H1 (cell line): Measurements from ENCODE around the gene HRNR. TPM values are rescaled to one million over a fixed set of nuclear protein-coding genes. Genes with fewer than 3 reads are reported as not detected.

Source experiments
- CTCF ChIA-PET: fragments of 300-600 bp; sonication (Branson Sonifier 250); formaldehyde crosslinking; loops from one replicate; lab custom pipeline; 2021; ENCODE audit not compliant: partially characterized antibody; lab: Charles Lee
- POLR2A ChIA-PET: fragments of 300-600 bp; sonication (Branson Sonifier 250); formaldehyde crosslinking; loops from one replicate; lab custom pipeline; 2021; ENCODE audit warnings: inconsistent platforms; ENCODE audit not compliant: partially characterized antibody; lab: Charles Lee
- DNase-seq, 2 experiments: peaks; one replicate each; pipeline versions ENCODE4 v3.0.0 to v3.0.0-alpha.2; 2010 to 2022; ENCODE audit warnings: low spot score in 2 of 2, low read depth in 1 of 2, mixed read lengths in 1 of 2
- FAIRE-seq: peaks from 2 replicates; lab custom pipeline; 2011; peaks lifted over from hg19 to GRCh38; lab: Jason Lieb, UNC
- H2AFZ ChIP-seq: 2 replicates; pipeline ENCODE4 v1.8.1; 2012; ENCODE audit warnings: low read length, inconsistent platforms
- H2AK5ac ChIP-seq: 2 replicates; pipeline ENCODE4 v1.6.1; 2013; ENCODE audit warnings: low read depth, low read length
- H2BK120ac ChIP-seq: replicated peaks from 2 replicates; pipeline ENCODE3; 2013; ENCODE audit warnings: low read depth, low read length, inconsistent platforms
- H2BK12ac ChIP-seq: 2 replicates; pipeline ENCODE4 v1.6.1; 2013; ENCODE audit warnings: low read depth, low read length
- H2BK15ac ChIP-seq: 2 replicates; pipeline ENCODE4 v1.6.1; 2013; ENCODE audit warnings: low read length
- H2BK20ac ChIP-seq: 2 replicates; pipeline ENCODE4 v1.6.1; 2013; ENCODE audit warnings: low read length
- H2BK5ac ChIP-seq: 2 replicates; pipeline ENCODE4 v1.6.1; 2013; ENCODE audit warnings: low read depth, low read length
- H3K14ac ChIP-seq: 2 replicates; pipeline ENCODE4 v1.6.1; 2013; ENCODE audit warnings: inconsistent platforms; ENCODE audit not compliant: insufficient read length
- H3K18ac ChIP-seq: 2 replicates; pipeline ENCODE4 v1.6.1; 2013; ENCODE audit warnings: low read length; ENCODE audit errors: extremely low read depth
- H3K23ac ChIP-seq: 2 replicates; pipeline ENCODE4 v1.6.1; 2013; ENCODE audit warnings: inconsistent platforms; ENCODE audit not compliant: insufficient read length
- H3K23me2 ChIP-seq: 2 replicates; pipeline ENCODE4 v1.6.1; 2013; ENCODE audit warnings: low read depth, low read length
- H3K27ac ChIP-seq: 2 replicates; pipeline ENCODE4 v1.6.1; 2011; ENCODE audit warnings: low read depth, low read length, inconsistent platforms
- H3K27me3 ChIP-seq, 4 experiments: replicated peaks in 1 of 4; 1 replicate in 1 of 4; 2 replicates in 3 of 4; pipeline versions ENCODE4 v1.6.1 to v1.8.1; 2011 to 2013; ENCODE audit warnings: low read length in 3 of 4, mild to moderate bottlenecking in 3 of 4, inconsistent platforms in 2 of 4, mixed read lengths in 2 of 4, moderate library complexity in 1 of 4; ENCODE audit not compliant: control insufficient read depth in 3 of 4, insufficient read depth in 3 of 4; ENCODE audit errors: extremely low read depth in 1 of 4
- H3K36me3 ChIP-seq, 4 experiments: 2 replicates each; pipeline versions ENCODE4 v1.6.1 to v1.8.1; 2011 to 2013; ENCODE audit warnings: mild to moderate bottlenecking in 4 of 4, low read length in 3 of 4, moderate library complexity in 2 of 4, control low read depth in 1 of 4, inconsistent platforms in 1 of 4; ENCODE audit not compliant: insufficient read depth in 4 of 4, control insufficient read depth in 2 of 4
- H3K4ac ChIP-seq: replicated peaks from 2 replicates; pipeline ENCODE3; 2013; ENCODE audit warnings: low read length, low read depth, mixed read lengths, inconsistent platforms; ENCODE audit not compliant: insufficient read length
- H3K4me1 ChIP-seq, 4 experiments: replicated peaks in 1 of 4; 1 replicate in 1 of 4; 2 replicates in 3 of 4; pipeline versions ENCODE4 v1.6.1 to v1.8.1; 2011 to 2013; ENCODE audit warnings: low read length in 3 of 4, inconsistent platforms in 2 of 4, mixed read lengths in 1 of 4; ENCODE audit not compliant: insufficient read depth in 4 of 4, control insufficient read depth in 3 of 4
- H3K4me2 ChIP-seq, 2 experiments: 2 replicates each; pipeline versions ENCODE4 v1.6.1 to v1.8.1; 2011 to 2013; ENCODE audit warnings: low read depth in 2 of 2, low read length in 2 of 2, control low read depth in 1 of 2, inconsistent platforms in 1 of 2, mild to moderate bottlenecking in 1 of 2; ENCODE audit not compliant: insufficient read depth in 1 of 2
- H3K4me3 ChIP-seq, 4 experiments: fragments of 200-600, 300-600 bp in 1 of 4; sonication (generic), shearing (Covaris generic), sonication (Bioruptor Twin) in 1 of 4; 2 replicates each; pipeline versions ENCODE4 v1.5.1 to v1.8.1; 2011 to 2016; ENCODE audit warnings: low read length in 4 of 4, low read depth in 3 of 4, control low read depth in 2 of 4, inconsistent platforms in 2 of 4, mild to moderate bottlenecking in 2 of 4, mixed read lengths in 1 of 4, moderate library complexity in 1 of 4; ENCODE audit not compliant: insufficient read depth in 2 of 4; ENCODE audit errors: extremely low read depth in 1 of 4
- H3K56ac ChIP-seq: replicated peaks from 2 replicates; pipeline ENCODE3; 2013; ENCODE audit warnings: low read depth, mild to moderate bottlenecking, mixed read lengths, low read length, inconsistent platforms; ENCODE audit not compliant: insufficient read length
- H3K79me1 ChIP-seq: 2 replicates; pipeline ENCODE4 v1.6.1; 2013; ENCODE audit warnings: low read depth, low read length, control low read depth
- H3K79me2 ChIP-seq, 2 experiments: 2 replicates each; pipeline versions ENCODE4 v1.6.1 to v1.8.1; 2012 to 2013; ENCODE audit warnings: low read length in 2 of 2, mild to moderate bottlenecking in 2 of 2, inconsistent platforms in 1 of 2; ENCODE audit not compliant: insufficient read depth in 2 of 2, control insufficient read depth in 1 of 2
- H3K9ac ChIP-seq, 4 experiments: replicated peaks in 1 of 4; 1 replicate in 1 of 4; 2 replicates in 3 of 4; pipeline versions ENCODE4 v1.6.1 to v1.8.1; 2011 to 2013; ENCODE audit warnings: low read depth in 3 of 4, low read length in 3 of 4, control low read depth in 2 of 4, mild to moderate bottlenecking in 2 of 4, moderate library complexity in 2 of 4, inconsistent platforms in 1 of 4; ENCODE audit errors: extremely low read depth in 1 of 4
- H3K9me3 ChIP-seq, 2 experiments: 2 replicates each; pipeline versions ENCODE4 v1.6.1 to v1.8.1; 2012 to 2013; ENCODE audit warnings: mild to moderate bottlenecking in 2 of 2, moderate library complexity in 2 of 2, control low read depth in 1 of 2, inconsistent platforms in 1 of 2, low read depth in 1 of 2, low read length in 1 of 2, mixed read lengths in 1 of 2; ENCODE audit not compliant: insufficient read depth in 2 of 2
- H4K20me1 ChIP-seq, 2 experiments: replicated peaks in 1 of 2; 2 replicates each; pipeline versions ENCODE3 to v1.8.1; 2011 to 2013; ENCODE audit warnings: inconsistent platforms in 2 of 2, low read length in 2 of 2, mild to moderate bottlenecking in 1 of 2; ENCODE audit not compliant: insufficient read depth in 2 of 2, control insufficient read depth in 1 of 2
- H4K5ac ChIP-seq: 2 replicates; pipeline ENCODE4 v1.6.1; 2013; ENCODE audit warnings: low read length, low read depth, mixed read lengths, inconsistent platforms; ENCODE audit not compliant: insufficient read length
- H4K8ac ChIP-seq: 2 replicates; pipeline ENCODE4 v1.8.0; 2013; ENCODE audit warnings: mild to moderate bottlenecking, moderate library complexity, low read length, inconsistent platforms; ENCODE audit not compliant: insufficient read depth; ENCODE audit errors: extremely low read depth
- H4K91ac ChIP-seq: replicated peaks from 2 replicates; pipeline ENCODE3; 2013; ENCODE audit warnings: low read length, mixed read lengths, inconsistent platforms; ENCODE audit not compliant: insufficient read length
- WGBS, 2 experiments: shearing (Covaris generic) in 1 of 2; methylation state at CpG; one replicate each; pipeline versions ENCODE4 v1.1.6 to v1.1.7; 2013 to 2015; ENCODE audit warnings: low lambda C conversion rate in 2 of 2, mixed read lengths in 2 of 2, inconsistent platforms in 1 of 2, low coverage in 1 of 2, missing lambda C conversion rate in 1 of 2; ENCODE audit not compliant: insufficient replicate concordance in 2 of 2, insufficient coverage in 1 of 2, insufficient read length in 1 of 2; ENCODE audit errors: extremely low coverage in 1 of 2, missing lambda C conversion rate in 1 of 2; 5-methylcytosine and 5-hydroxymethylcytosine counted together
- polyA plus RNA-seq, 7 experiments: library from polyadenylated mRNA; depleted of rRNA in 3 of 7; stranded (reverse) in 5 of 7; unstranded in 2 of 7; fragments of >200 nt in 5 of 7; fragments of 200-250 nt in 2 of 7; gene quantifications; 1 replicate in 5 of 7; 2 replicates in 1 of 7; 4 replicates in 1 of 7; pipeline versions ENCODE4 v1.2.1 to v1.2.3, GENCODE V29; 2011 to 2013; ENCODE audit warnings: missing spikeins in 2 of 7, mixed read lengths in 2 of 7
- total RNA-seq: library from RNA; stranded (reverse); fragmentation: NEBNext Ultra II Directional; extraction: Animal tissue kit (Norgen Biotek cat#: 25700); gene quantifications from 2 replicates; pipeline ENCODE4 v1.2.1, GENCODE V29; 2021

The HRNR gene
- total and polyA plus RNA-seq, 2 of the 8 experiments (the other 6 are each of a cell fraction or from before 2014, with no cell fraction given) = not detected

GRCh38 chr1:152191260-152191659, 32.7 kb downstream of the HRNR start:
- no peak overlapping the region for H3K4me2 ChIP-seq
- no peak overlapping the region for H3K14ac ChIP-seq
- H4K20me1 ChIP-seq = no peaks in the 10 kb centered on the region
- no peak overlapping the region for H2BK12ac ChIP-seq
- no peak overlapping the region for H2BK120ac ChIP-seq
- no peaks in the 10 kb centered on the region for H3K4me1 ChIP-seq
- H3K23ac ChIP-seq = no peak overlapping the region
- ChIA-PET CTCF (interaction anchor here (1.0 kb wide), 1 partner anchor 40 kb away, joined by 3 read pairs; no protein-coding TSS in a partner anchor), POLR2A (no interaction called here)
- WGBS, 2 experiments = 65% methylated on average over 5 of the region's 5 CpGs; no CpG with 5 or more reads in 1 of the 2 experiments
- H2BK20ac ChIP-seq = no peak overlapping the region
- H2AFZ ChIP-seq = no peak overlapping the region
- no peak overlapping the region for H3K4ac ChIP-seq
- DNase-seq (no peak), FAIRE-seq (no peak)
- H3K4me3 ChIP-seq = no peak overlapping the region
- no peak overlapping the region for H3K18ac ChIP-seq
- H2AK5ac ChIP-seq = no peak overlapping the region
- H3K9me3 ChIP-seq = peaks cover 13 to 49% of the 10 kb centered on the region in 2 experiments
- H4K8ac ChIP-seq = no peak overlapping the region
- no peak overlapping the region for H3K56ac ChIP-seq
- H3K36me3 ChIP-seq = no peaks in the 10 kb centered on the region
- no peak overlapping the region for H2BK15ac ChIP-seq
- peaks cover 2% of the 10 kb centered on the region; the same call in 1 of the 2 replicates for H3K23me2 ChIP-seq
- no peaks in the 10 kb centered on the region for H3K79me1 ChIP-seq
- no peak overlapping the region for H2BK5ac ChIP-seq
- no peak overlapping the region for H3K9ac ChIP-seq
- no peak overlapping the region for H4K91ac ChIP-seq
- H3K79me2 ChIP-seq = no peaks in the 10 kb centered on the region
- H3K27ac ChIP-seq = no peak overlapping the region
- H4K5ac ChIP-seq = no peak overlapping the region
- no peaks in the 10 kb centered on the region; a peak in 1 of 7 replicates for H3K27me3 ChIP-seq
